Astrocyte of the cerebellum (primary cell): Measurements from ENCODE around the gene OSGEP.

Source experiments
- DNase-seq: peaks from one replicate; pipeline ENCODE4 v3.0.0-alpha.2; 2011; ENCODE audit warnings: low read depth
- H3K4me3 ChIP-seq: 2 replicates; pipeline ENCODE4 v1.5.1; 2011; ENCODE audit warnings: mild to moderate bottlenecking, low read depth, low read length, moderate library complexity
- CTCF ChIP-seq: IDR thresholded peaks from 2 replicates; pipeline ENCODE4 v1.5.1; 2012; ENCODE audit warnings: low read length, low read depth, moderate library complexity, mild to moderate bottlenecking; ENCODE audit errors: missing control alignments
- in situ Hi-C: cut with HindIII; loops from 2 replicates; pipeline ENCODE4 v1.10.0; 2017; ENCODE audit warnings: low sequenced_read_pairs

Gene OSGEP

GRCh38 chr14:20454516-20455354 lies at the start of gene OSGEP, which contains the start of gene APEX1:
Gene OSGEP, minus strand, starts transcription at chr14:20454812. Its CDS starts 129 bp downstream, at chr14:20454683.
Gene APEX1, plus strand, starts transcription at chr14:20455226. Its CDS starts 420 bp downstream, at chr14:20455646.
- no peak for TF ChIP-seq CTCF
- peak; percentile 99 for DNase-seq
- in situ Hi-C loops = no loop called here
- H3K4me3 ChIP-seq = peak within 1 kb of the TSS; percentile 75

GRCh38 chr14:20503898-20504297 lies 49.3 kb upstream of the OSGEP start:
- no peak overlapping the region for H3K4me3 ChIP-seq
- in situ Hi-C loops = no loop called here
- no peak for DNase-seq
- TF ChIP-seq CTCF = no peak

GRCh38 chr14:20501346-20501745 lies 46.7 kb upstream of the OSGEP start:
- DNase-seq = no peak
- in situ Hi-C loops = no loop called here
- no peak overlapping the region for H3K4me3 ChIP-seq
- TF ChIP-seq CTCF = no peak

DNA sequence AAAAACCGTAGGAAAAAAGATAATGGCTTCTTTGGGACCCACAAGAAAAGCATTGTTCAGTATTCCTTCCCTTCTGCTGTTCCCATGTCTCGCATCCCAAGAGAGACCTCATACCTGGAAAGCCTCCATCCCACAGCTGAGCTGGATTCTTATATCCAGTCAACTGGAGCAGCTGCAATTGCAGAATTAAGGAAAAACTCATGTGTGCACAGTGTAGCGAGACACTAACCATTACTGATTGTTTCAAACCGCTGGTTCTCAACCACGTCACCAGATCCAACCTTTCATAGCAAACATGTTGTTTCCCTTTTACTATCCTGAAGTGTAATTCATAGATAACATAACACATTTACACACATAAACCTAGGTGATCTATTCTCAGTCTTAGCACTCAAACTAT lies 45.3 kb upstream of the OSGEP start:
- H3K4me3 ChIP-seq = no peak overlapping the region
- in situ Hi-C loops = no loop called here
- DNase-seq = no peak
- no peak for TF ChIP-seq CTCF

- H3K4me3 ChIP-seq = no peak overlapping the region
- no peak for TF ChIP-seq CTCF
- in situ Hi-C loops = no loop called here
- no peak for DNase-seq
Observed at GRCh38 chr14:20499108-20499507, 44.5 kb upstream of the OSGEP start.

- no peak overlapping the region for H3K4me3 ChIP-seq
- in situ Hi-C loops = no loop called here
- TF ChIP-seq CTCF = no peak
- no peak for DNase-seq
Observed at GRCh38 chr14:20498622-20499021, 44.0 kb upstream of the OSGEP start.
